Stimulated activated effector memory CD8-positive, alpha-beta T cell treated with anti-CD3 and anti-CD28 coated beads, Interleukin-12 subunit alpha, Interleukin-12 subunit beta, amount 100 ng/mL, for 72 hours (primary cell): ENCODE results near the gene HMX1.

Experiments
- ATAC-seq: fragments of 150-1000 bp; cut with Tn5 transposase; 2 replicates; pipeline ENCODE4 v1.10.0; 2021
- DNase-seq, 2 donors: peaks; one replicate each; pipeline ENCODE4 v3.0.0; 2021 to 2022; ENCODE audit warnings: low spot score in 2 of 2
- H3K27ac Mint-ChIP-seq: one replicate; pipeline ENCODE4 v1.8.0; 2022; ENCODE audit warnings: mild to moderate bottlenecking, mixed read lengths
- H3K36me3 Mint-ChIP-seq: one replicate; pipeline ENCODE4 v1.8.0; 2022; ENCODE audit warnings: mild to moderate bottlenecking, mixed read lengths
- H3K4me1 Mint-ChIP-seq: one replicate; pipeline ENCODE4 v1.8.0; 2022; ENCODE audit warnings: mixed read lengths
- H3K4me3 Mint-ChIP-seq: one replicate; pipeline ENCODE4 v1.8.0; 2022; ENCODE audit warnings: mild to moderate bottlenecking, mixed read lengths
- H3K9me3 Mint-ChIP-seq: one replicate; pipeline ENCODE4 v1.8.0; 2022; ENCODE audit warnings: mixed read lengths

HMX1 gene

DNA sequence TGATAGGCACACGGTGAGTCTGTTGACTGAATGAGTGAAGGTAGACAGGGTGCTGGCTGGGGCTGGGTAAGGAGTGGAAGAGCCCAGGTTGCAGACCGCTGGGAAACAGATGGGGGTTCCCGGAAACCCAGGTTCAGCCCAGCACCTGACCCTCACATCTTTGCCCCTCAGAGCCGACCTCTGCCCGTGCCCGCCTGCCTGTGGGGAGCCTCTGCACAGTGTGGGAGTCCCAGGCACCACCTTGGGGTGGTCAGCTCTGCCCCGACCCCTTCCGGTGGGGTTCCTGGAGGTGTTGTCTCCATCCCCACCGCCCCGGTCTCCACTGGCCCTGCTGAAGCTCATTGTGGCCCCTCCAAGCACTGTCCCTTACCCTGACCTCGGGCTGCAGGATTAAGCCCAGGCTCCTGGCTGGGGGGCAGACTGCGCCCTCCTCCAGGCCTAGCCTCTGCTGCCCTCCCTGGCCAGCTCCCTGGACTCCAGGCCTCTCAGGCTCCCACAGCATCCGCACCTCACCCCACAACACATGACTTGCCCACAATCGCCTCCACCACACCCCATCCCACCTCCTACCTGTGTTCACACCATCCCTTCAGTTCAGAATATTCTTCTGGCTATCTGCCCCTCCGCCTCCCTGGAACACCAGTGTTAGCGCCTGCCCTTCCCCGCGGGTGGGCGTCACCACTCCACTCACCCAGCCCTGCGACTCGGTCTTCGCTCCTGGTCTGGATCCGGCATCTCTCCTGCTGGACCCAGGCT is 21.4 kb downstream of the HMX1 start:
- ATAC-seq (no peak), DNase-seq (no peak)
- H3K27ac Mint-ChIP-seq: no peak overlapping the region
- no peaks in the 10 kb centered on the region for H3K9me3 Mint-ChIP-seq
- H3K4me1 Mint-ChIP-seq: peaks cover 6% of the 10 kb centered on the region
- H3K36me3 Mint-ChIP-seq: no peaks in the 10 kb centered on the region
- H3K4me3 Mint-ChIP-seq: no peak overlapping the region

DNA sequence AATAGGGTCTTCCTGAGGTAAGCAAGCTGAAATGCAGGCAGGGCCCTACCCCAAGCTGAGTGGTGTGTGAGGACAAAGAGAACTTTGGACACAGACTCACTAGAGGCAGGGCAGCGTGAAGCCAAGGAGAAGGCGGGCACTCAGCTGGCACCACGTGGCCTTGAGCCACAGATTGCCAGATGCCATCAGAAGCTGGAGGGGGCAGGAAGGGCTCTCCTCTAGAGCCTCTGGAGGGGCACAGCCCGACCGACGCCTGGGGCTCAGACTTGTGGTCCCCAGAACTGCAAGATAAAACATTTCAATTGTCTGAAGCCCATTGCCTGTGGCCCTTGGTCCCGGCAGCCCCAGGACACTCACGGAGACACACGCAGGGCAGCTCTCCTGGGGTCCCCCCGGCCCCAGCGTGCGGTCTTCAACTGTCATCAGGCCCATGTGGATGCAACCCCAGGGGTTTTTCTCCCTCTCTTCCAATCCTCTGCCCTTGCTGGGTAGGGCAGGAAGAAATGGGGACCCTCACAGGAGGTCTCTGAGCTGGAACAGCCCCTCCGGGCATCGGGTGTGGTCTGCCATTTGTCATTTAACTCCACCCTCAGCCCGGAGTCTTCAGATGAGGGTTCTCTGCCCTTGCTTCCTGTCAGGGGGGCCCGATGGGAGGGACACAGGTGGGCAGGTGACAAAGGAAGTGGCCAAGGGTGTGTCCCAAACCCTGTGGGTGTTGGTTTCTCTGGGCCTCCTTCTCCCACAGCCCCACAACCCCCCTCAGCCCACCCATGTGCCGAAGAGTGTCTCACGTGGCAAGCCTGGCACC is 22.2 kb downstream of the HMX1 start:
- Mint-ChIP-seq H3K36me3 (no peaks in the 10 kb centered on the region), H3K4me1 (no peaks in the 10 kb centered on the region), H3K27ac (no peak overlapping the region), H3K4me3 (no peak overlapping the region), H3K9me3 (no peaks in the 10 kb centered on the region)
- ATAC-seq: no peak
- DNase-seq: no peak

GRCh38 chr4:8848507-8849265 is 23.0 kb downstream of the HMX1 start:
- Mint-ChIP-seq H3K27ac (no peak overlapping the region), H3K4me3 (no peak overlapping the region)

GRCh38 chr4:8847764-8848163 is 23.9 kb downstream of the HMX1 start:
- Mint-ChIP-seq H3K36me3 (no peaks in the 10 kb centered on the region), H3K4me1 (no peaks in the 10 kb centered on the region), H3K27ac (no peak overlapping the region), H3K9me3 (peaks cover 5% of the 10 kb centered on the region), H3K4me3 (no peak overlapping the region)
- no peak for DNase-seq
- ATAC-seq: no peak

More at GRCh38 chr4:8848507-8849265, 23.0 kb downstream of the HMX1 start:
- DNase-seq (no peak), ATAC-seq (no peak)
- H3K4me1 Mint-ChIP-seq: no peaks in the 10 kb centered on the region
- no peaks in the 10 kb centered on the region for H3K9me3 Mint-ChIP-seq
- H3K36me3 Mint-ChIP-seq: no peaks in the 10 kb centered on the region

- H3K27ac Mint-ChIP-seq: no peak overlapping the region
These were observed 24.3 kb downstream of the HMX1 start for GRCh38 chr4:8847331-8847730.

GRCh38 chr4:8846826-8847225 is 24.8 kb downstream of the HMX1 start:
- no peak for DNase-seq
- Mint-ChIP-seq H3K4me3 (no peak overlapping the region), H3K4me1 (no peaks in the 10 kb centered on the region), H3K9me3 (peaks cover 5% of the 10 kb centered on the region), H3K36me3 (no peaks in the 10 kb centered on the region), H3K27ac (no peak overlapping the region)
- ATAC-seq: no peak

More at GRCh38 chr4:8847331-8847730, 24.3 kb downstream of the HMX1 start:
- H3K4me3 Mint-ChIP-seq: no peak overlapping the region
- H3K9me3 Mint-ChIP-seq: peaks cover 5% of the 10 kb centered on the region
- no peak for ATAC-seq
- DNase-seq: no peak
- H3K36me3 Mint-ChIP-seq: no peaks in the 10 kb centered on the region
- no peaks in the 10 kb centered on the region for H3K4me1 Mint-ChIP-seq

GRCh38 chr4:8846046-8846720 is 25.5 kb downstream of the HMX1 start:
- peaks cover 5% of the 10 kb centered on the region for H3K9me3 Mint-ChIP-seq
- DNase-seq (no peak), ATAC-seq (no peak)
- H3K36me3 Mint-ChIP-seq: no peaks in the 10 kb centered on the region
- H3K4me3 Mint-ChIP-seq: no peak overlapping the region
- no peaks in the 10 kb centered on the region for H3K4me1 Mint-ChIP-seq
- H3K27ac Mint-ChIP-seq: no peak overlapping the region

DNA sequence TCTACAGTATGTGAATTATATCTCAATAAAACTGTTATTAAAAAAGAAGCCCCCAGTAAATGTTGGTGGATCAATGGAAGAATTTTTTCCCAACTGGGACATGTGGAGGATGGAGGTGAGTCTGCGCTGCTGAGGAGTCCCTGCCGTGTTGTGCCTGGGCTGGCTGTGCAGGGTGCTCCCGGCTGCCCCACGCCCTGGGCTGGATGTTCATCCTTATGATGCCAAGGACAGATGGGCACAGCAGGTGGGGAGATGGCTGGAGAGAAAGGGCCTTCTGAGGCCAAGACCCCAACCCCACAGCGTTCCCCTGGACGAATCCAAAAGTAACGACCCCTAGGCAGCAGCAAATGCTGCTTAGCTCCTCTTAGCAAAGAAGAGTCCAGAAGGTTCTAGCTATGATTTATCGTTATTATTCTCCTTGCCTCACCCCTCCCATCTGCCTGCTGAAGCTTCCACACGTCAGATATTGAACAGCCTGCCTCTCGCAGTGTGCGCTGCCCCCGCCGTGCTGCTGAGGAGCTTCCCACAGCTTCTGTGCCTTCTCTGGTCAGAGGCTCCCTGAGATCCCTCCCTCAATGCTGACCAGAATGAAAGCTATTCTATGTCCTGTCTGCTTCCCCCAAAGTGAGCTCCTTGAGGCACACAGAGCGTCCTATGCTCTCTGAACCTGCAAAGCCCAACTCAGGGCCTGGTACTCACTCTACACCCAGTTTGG is 26.5 kb downstream of the HMX1 start:
- no peaks in the 10 kb centered on the region for H3K36me3 Mint-ChIP-seq
- DNase-seq (no peak), ATAC-seq (no peak)
- H3K27ac Mint-ChIP-seq: no peak overlapping the region
- H3K4me3 Mint-ChIP-seq: no peak overlapping the region
- H3K4me1 Mint-ChIP-seq: no peaks in the 10 kb centered on the region
- peaks cover 5% of the 10 kb centered on the region for H3K9me3 Mint-ChIP-seq

- H3K4me3 Mint-ChIP-seq: no peak overlapping the region
- DNase-seq: no peak
- H3K27ac Mint-ChIP-seq: no peak overlapping the region
- H3K9me3 Mint-ChIP-seq: peaks cover 5% of the 10 kb centered on the region
- no peak for ATAC-seq
- no peaks in the 10 kb centered on the region for H3K36me3 Mint-ChIP-seq
- no peaks in the 10 kb centered on the region for H3K4me1 Mint-ChIP-seq
These were observed 28.0 kb downstream of the HMX1 start for GRCh38 chr4:8843597-8843996.

DNA sequence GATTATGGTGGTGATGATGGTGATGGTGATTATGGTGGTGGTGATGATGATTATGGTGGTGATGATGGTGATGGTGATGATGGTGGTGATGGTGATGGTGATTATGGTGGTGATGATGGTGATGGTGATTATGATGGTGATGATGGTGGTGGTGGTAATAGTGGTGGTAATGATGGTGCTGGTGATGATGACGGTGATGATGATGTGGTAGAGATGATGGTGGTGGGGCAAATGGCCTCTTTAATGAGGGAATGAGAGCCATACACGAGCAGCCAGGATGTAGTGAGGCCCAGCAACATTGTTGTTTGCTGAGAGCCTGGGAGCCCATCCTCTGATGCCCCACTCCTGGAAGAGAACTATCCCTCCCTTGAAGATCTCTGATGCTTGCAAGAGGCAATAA is 29.0 kb downstream of the HMX1 start:
- DNase-seq (no peak), ATAC-seq (no peak)
- H3K27ac Mint-ChIP-seq: no peak overlapping the region
- no peak overlapping the region for H3K4me3 Mint-ChIP-seq
- H3K4me1 Mint-ChIP-seq: no peaks in the 10 kb centered on the region
- no peaks in the 10 kb centered on the region for H3K36me3 Mint-ChIP-seq
- H3K9me3 Mint-ChIP-seq: peaks cover 5% of the 10 kb centered on the region

- no peak for ATAC-seq
- Mint-ChIP-seq H3K36me3 (no peaks in the 10 kb centered on the region), H3K4me1 (no peaks in the 10 kb centered on the region), H3K9me3 (peaks cover 5% of the 10 kb centered on the region), H3K27ac (no peak overlapping the region), H3K4me3 (no peak overlapping the region)
- no peak for DNase-seq
These were observed 29.9 kb downstream of the HMX1 start for GRCh38 chr4:8841678-8842268.

DNA sequence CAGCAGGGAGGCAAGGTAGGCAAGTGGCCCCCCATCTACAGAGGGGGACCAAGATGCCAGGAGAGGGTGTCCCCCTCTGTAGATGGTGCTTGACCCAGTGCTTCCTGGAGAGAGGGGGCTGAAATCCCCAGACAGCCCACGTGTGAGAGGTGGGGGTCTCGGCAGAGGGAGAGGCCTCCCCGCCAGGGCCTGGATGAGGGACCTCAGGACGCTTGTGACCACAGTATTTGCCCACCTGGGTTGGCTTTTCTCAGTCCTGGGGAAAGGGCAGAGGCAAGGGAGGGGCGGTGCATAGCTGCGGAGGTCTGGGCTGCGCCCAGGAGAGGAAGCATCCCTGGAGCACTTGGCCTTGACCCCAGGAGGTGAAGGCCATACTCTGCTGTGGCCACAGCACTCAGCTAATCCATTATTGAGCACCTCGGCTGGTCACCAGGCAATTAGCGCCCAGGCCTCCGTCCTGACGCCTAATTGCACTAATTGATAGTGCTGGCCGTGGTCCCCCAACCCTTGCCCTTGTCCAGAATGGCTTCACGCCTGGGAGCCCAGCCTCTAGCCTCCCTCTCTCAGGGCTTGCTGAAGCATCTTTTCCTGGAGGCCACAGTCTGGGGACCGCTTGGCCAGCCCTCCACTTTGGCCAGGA is 30.7 kb downstream of the HMX1 start:
- ATAC-seq: no peak
- H3K27ac Mint-ChIP-seq: no peak overlapping the region
- H3K4me1 Mint-ChIP-seq: no peaks in the 10 kb centered on the region
- peaks cover 5% of the 10 kb centered on the region for H3K9me3 Mint-ChIP-seq
- H3K36me3 Mint-ChIP-seq: no peaks in the 10 kb centered on the region
- H3K4me3 Mint-ChIP-seq: no peak overlapping the region
- DNase-seq: no peak

DNA sequence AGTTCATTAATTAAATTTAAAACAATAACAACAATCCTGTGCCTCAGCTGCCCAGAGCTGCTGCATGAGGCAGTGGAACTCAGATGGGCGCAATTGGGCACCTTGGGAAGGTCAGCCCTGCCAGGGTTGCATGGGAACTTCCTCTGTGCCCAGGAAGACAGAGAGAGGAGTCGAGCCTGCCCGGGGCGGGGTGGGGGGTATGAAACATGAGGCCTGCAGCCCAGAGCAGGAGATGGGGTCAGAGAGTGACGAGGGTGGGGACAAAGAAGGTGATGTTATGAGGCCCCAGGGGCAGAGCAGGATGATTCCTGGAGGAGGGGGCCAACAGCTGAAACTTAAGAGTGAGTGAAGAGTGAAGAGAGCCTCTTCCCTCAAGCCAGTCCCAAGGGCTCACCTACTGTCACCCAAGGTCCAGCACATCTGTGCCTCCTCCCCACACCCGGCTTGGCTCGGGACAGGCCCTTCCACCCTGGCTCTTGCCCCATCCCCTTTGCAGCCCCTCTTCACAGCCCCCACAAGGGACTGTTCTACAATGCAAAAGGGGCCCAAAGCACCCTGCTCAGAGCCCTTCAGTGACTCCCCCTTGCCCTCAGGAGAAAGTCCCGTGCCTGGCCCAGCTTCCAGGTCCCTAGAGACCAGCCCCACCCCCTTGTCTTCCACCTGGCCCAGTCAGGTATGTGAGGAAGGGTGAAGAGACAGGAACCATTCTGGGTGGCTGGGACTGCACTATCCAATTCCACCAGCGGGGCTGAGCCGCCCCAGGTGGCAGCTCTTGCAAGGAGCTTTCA is 31.4 kb downstream of the HMX1 start:
- Mint-ChIP-seq H3K4me1 (peaks cover 3% of the 10 kb centered on the region), H3K27ac (no peak overlapping the region), H3K4me3 (no peak overlapping the region), H3K9me3 (peaks cover 5% of the 10 kb centered on the region), H3K36me3 (no peaks in the 10 kb centered on the region)
- ATAC-seq (no peak), DNase-seq (no peak)
